GM18909 (cell line): ENCODE measurements around the gene MAP6.
"Not testable (repeated sequence)": the region's sequence is repeated elsewhere in the genome, so short reads cannot be mapped to it uniquely, and the experiment has no call there.

Source experiments
- ATAC-seq: cut with Tn5 transposase; IDR thresholded peaks from one replicate; pipeline ENCODE4 v1.9.1; 2021; ENCODE audit warnings: mild to moderate bottlenecking; ENCODE audit not compliant: unreplicated experiment, poor library complexity

The MAP6 gene

GRCh38 chr11:75596914-75597313, 71.9 kb downstream of the MAP6 start:
- ATAC-seq: no peak

- ATAC-seq: no peak
These were observed 73.4 kb downstream of the MAP6 start for GRCh38 chr11:75595429-75595828.

GRCh38 chr11:75594211-75594610, 74.6 kb downstream of the MAP6 start:
- no peak for ATAC-seq

GRCh38 chr11:75593286-75593915, 75.4 kb downstream of the MAP6 start:
- no peak for ATAC-seq

GRCh38 chr11:75592715-75593114, 76.1 kb downstream of the MAP6 start:
- no peak for ATAC-seq

GRCh38 chr11:75591966-75592365, 76.9 kb downstream of the MAP6 start:
- ATAC-seq: no peak

- ATAC-seq: no peak
These were observed 77.5 kb downstream of the MAP6 start for GRCh38 chr11:75591371-75591770.

GRCh38 chr11:75589933-75590332, 78.9 kb downstream of the MAP6 start:
- no peak for ATAC-seq

GRCh38 chr11:75589051-75589450, 79.8 kb downstream of the MAP6 start:
- ATAC-seq: no peak

- no peak for ATAC-seq
These were observed 80.8 kb downstream of the MAP6 start for GRCh38 chr11:75588051-75588481.

- ATAC-seq: no peak
These were observed 82.4 kb downstream of the MAP6 start for GRCh38 chr11:75586395-75586794.

GRCh38 chr11:75585293-75585670, 83.6 kb downstream of the MAP6 start:
- no peak for ATAC-seq

GRCh38 chr11:75584659-75585292, 84.1 kb downstream of the MAP6 start:
- ATAC-seq: not testable (repeated sequence)

- no peak for ATAC-seq
These were observed 84.8 kb downstream of the MAP6 start for GRCh38 chr11:75583718-75584658.

- ATAC-seq: no peak
These were observed 85.7 kb downstream of the MAP6 start for GRCh38 chr11:75582895-75583717.

GRCh38 chr11:75582506-75582894, 86.3 kb downstream of the MAP6 start:
- no peak for ATAC-seq

- ATAC-seq: no peak
These were observed 89.0 kb downstream of the MAP6 start for GRCh38 chr11:75579841-75580240.

- no peak for ATAC-seq
These were observed 89.9 kb downstream of the MAP6 start for GRCh38 chr11:75578977-75579376.

GRCh38 chr11:75577207-75577606, 91.6 kb downstream of the MAP6 start:
- no peak for ATAC-seq

- ATAC-seq: no peak
These were observed 92.3 kb downstream of the MAP6 start for GRCh38 chr11:75576499-75576918.
